Neuronal stem cell (in vitro differentiated cells): Measurements from ENCODE around the gene MCOLN3.
"Not testable (repeated sequence)": the region's sequence is repeated elsewhere in the genome, so short reads cannot be mapped to it uniquely, and the experiment has no call there.

Experiments used
- DNase-seq: peaks from one replicate; pipeline ENCODE4 v3.0.0-alpha.2; 2013; ENCODE audit warnings: low spot score
- H2AFZ ChIP-seq: one replicate; pipeline ENCODE4 v1.6.1; 2013; ENCODE audit warnings: mild to moderate bottlenecking, low read length, inconsistent platforms
- H2AK5ac ChIP-seq: 2 replicates; pipeline ENCODE4 v1.6.1; 2013; ENCODE audit warnings: low read depth, mild to moderate bottlenecking, inconsistent platforms, low read length, moderate library complexity, mixed read lengths
- H2BK120ac ChIP-seq: 2 replicates; pipeline ENCODE4 v1.6.1; 2013; ENCODE audit warnings: low read depth, mild to moderate bottlenecking, inconsistent platforms, low read length, moderate library complexity, mixed read lengths
- H2BK12ac ChIP-seq: one replicate; pipeline ENCODE4 v1.6.1; 2013; ENCODE audit warnings: low read length, inconsistent platforms
- H2BK15ac ChIP-seq: 2 replicates; pipeline ENCODE4 v1.6.1; 2013; ENCODE audit warnings: mild to moderate bottlenecking, low read length, inconsistent platforms, mixed read lengths
- H2BK5ac ChIP-seq: one replicate; pipeline ENCODE4 v1.6.1; 2013; ENCODE audit warnings: inconsistent platforms, mild to moderate bottlenecking, low read length, moderate library complexity
- H3K14ac ChIP-seq: one replicate; pipeline ENCODE4 v1.6.1; 2013; ENCODE audit warnings: low read length, inconsistent platforms
- H3K18ac ChIP-seq: 2 replicates; pipeline ENCODE4 v1.6.1; 2013; ENCODE audit warnings: low read length, inconsistent platforms
- H3K23ac ChIP-seq: 2 replicates; pipeline ENCODE4 v1.6.1; 2013; ENCODE audit warnings: low read depth, mild to moderate bottlenecking, mixed read lengths, low read length, inconsistent platforms; ENCODE audit not compliant: poor library complexity
- H3K27ac ChIP-seq: replicated peaks from 3 replicates; pipeline ENCODE4 v1.5.1; 2013; ENCODE audit warnings: low read length, inconsistent platforms
- H3K27me3 ChIP-seq, 3 experiments: 2 replicates each; pipeline ENCODE4 v1.6.1; 2013; ENCODE audit warnings: low read length in 3 of 3, mild to moderate bottlenecking in 2 of 3, inconsistent platforms in 1 of 3, low read depth in 1 of 3, mixed read lengths in 1 of 3, moderate library complexity in 1 of 3; ENCODE audit not compliant: control insufficient read depth in 3 of 3, insufficient read depth in 3 of 3
- H3K36me3 ChIP-seq, 2 donors: replicated peaks in 1 of 2; 2 replicates each; pipeline ENCODE4 v1.6.1; 2013; ENCODE audit warnings: low read length in 2 of 2; ENCODE audit not compliant: control insufficient read depth in 2 of 2, insufficient read depth in 2 of 2
- H3K4ac ChIP-seq: 2 replicates; pipeline ENCODE4 v1.6.1; 2013; ENCODE audit warnings: inconsistent platforms, mild to moderate bottlenecking, low read length, moderate library complexity
- H3K4me1 ChIP-seq, 2 donors: 1 replicate in 1 of 2; 2 replicates in 1 of 2; pipeline ENCODE4 v1.6.1; 2013; ENCODE audit warnings: low read length in 2 of 2, low read depth in 1 of 2; ENCODE audit not compliant: control insufficient read depth in 2 of 2, insufficient read depth in 1 of 2
- H3K4me2 ChIP-seq: one replicate; pipeline ENCODE4 v1.6.1; 2013; ENCODE audit warnings: mild to moderate bottlenecking, low read length, inconsistent platforms; ENCODE audit not compliant: insufficient read depth, poor library complexity, severe bottlenecking
- H3K4me3 ChIP-seq, 2 donors: 2 replicates each; pipeline ENCODE4 v1.5.1; 2013; ENCODE audit warnings: low read length in 2 of 2, mild to moderate bottlenecking in 2 of 2, inconsistent platforms in 1 of 2, moderate library complexity in 1 of 2
- H3K79me1 ChIP-seq: one replicate; pipeline ENCODE4 v1.6.1; 2013; ENCODE audit warnings: low read depth, mild to moderate bottlenecking, inconsistent platforms, low read length, moderate library complexity
- H3K9ac ChIP-seq: one replicate; pipeline ENCODE4 v1.6.1; 2013; ENCODE audit warnings: mild to moderate bottlenecking, low read depth, low read length, inconsistent platforms; ENCODE audit not compliant: poor library complexity
- H3K9me3 ChIP-seq, 2 donors: replicated peaks in 1 of 2; 2 replicates each; pipeline versions ENCODE3 to v1.6.1; 2013; ENCODE audit warnings: low read length in 2 of 2, mild to moderate bottlenecking in 2 of 2, inconsistent platforms in 1 of 2, low read depth in 1 of 2, mixed read lengths in 1 of 2, moderate library complexity in 1 of 2; ENCODE audit not compliant: control insufficient read depth in 2 of 2, insufficient read depth in 1 of 2
- H4K8ac ChIP-seq: one replicate; pipeline ENCODE4 v1.6.1; 2013; ENCODE audit warnings: low read depth, mild to moderate bottlenecking, inconsistent platforms, low read length, moderate library complexity
- H4K91ac ChIP-seq: one replicate; pipeline ENCODE4 v1.6.1; 2013; ENCODE audit warnings: low read length, low read depth, mild to moderate bottlenecking, inconsistent platforms; ENCODE audit not compliant: poor library complexity
- WGBS, 2 donors: extraction: QIAGEN DNeasy Blood & Tissue Kit; methylation state at CpG; one replicate each; pipeline ENCODE4 v1.1.7; 2013; ENCODE audit warnings: missing lambda C conversion rate in 2 of 2, mixed read lengths in 1 of 2; ENCODE audit not compliant: insufficient read length in 2 of 2, insufficient replicate concordance in 1 of 2; ENCODE audit errors: extremely low coverage in 2 of 2; 5-methylcytosine and 5-hydroxymethylcytosine counted together

MCOLN3 gene

DNA sequence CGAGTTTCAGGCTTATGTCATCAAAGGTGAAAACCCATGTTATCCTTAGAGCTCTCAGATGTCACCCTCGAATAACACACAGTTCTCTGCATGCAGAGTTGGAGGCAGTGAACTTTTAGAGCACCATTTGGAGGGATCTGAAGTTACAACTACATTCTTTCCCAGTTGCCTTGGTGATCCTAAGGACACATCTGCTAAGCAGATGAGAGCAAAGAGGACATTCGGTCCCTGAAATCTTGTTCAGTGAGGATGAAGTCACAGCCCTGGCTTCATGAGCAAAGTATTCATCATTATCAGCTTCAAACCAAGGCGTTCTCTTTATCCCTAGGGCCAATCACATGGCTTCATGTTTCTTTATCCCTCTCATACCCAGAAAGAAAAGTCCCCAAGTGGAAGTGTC is 28.3 kb downstream of the MCOLN3 start:
- H3K79me1 ChIP-seq: no peaks in the 10 kb centered on the region
- no peak overlapping the region for H3K4me3 ChIP-seq
- H3K4me2 ChIP-seq: no peak overlapping the region
- no peak for DNase-seq
- H2BK12ac ChIP-seq: no peak overlapping the region
- no peak overlapping the region for H2BK15ac ChIP-seq
- H3K4me1 ChIP-seq: no peaks in the 10 kb centered on the region
- H2BK120ac ChIP-seq: no peak overlapping the region
- no peaks in the 10 kb centered on the region for H3K9me3 ChIP-seq
- H3K14ac ChIP-seq: no peak overlapping the region
- H3K27ac ChIP-seq: no peak overlapping the region
- H3K9ac ChIP-seq: no peak overlapping the region
- H3K27me3 ChIP-seq: no peaks in the 10 kb centered on the region
- no peak overlapping the region for H4K8ac ChIP-seq
- no peak overlapping the region for H2AK5ac ChIP-seq
- no peak overlapping the region for H3K4ac ChIP-seq
- no peak overlapping the region for H3K23ac ChIP-seq
- H4K91ac ChIP-seq: no peak overlapping the region
- H3K36me3 ChIP-seq: no peaks in the 10 kb centered on the region
- no peak overlapping the region for H3K18ac ChIP-seq
- H2AFZ ChIP-seq: no peak overlapping the region
- WGBS, 2 donors: no CpG with 5 or more reads among the region's 4 CpGs
- no peak overlapping the region for H2BK5ac ChIP-seq

DNA sequence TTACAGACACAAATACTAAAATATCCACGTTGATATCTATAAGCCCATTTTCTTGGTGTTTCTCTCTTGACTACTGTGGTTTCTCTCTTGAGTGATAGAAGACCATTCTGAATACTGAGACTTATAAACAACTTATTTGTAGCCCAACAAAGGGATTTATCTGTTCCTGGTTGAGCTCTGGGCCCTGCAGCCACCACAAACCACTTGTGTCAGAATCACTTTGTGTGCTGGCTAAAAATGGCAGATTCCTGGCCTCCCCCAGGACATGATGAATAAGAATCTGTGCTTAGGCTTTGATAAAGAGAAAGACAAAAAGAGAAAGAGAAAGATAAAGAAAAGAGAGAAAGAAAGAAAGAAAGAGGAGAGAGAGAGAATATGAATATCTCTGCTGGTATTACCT is 32.5 kb downstream of the MCOLN3 start:
- no peaks in the 10 kb centered on the region for H3K4me1 ChIP-seq
- DNase-seq: no peak
- no peak overlapping the region for H3K4me2 ChIP-seq
- no peak overlapping the region for H3K4me3 ChIP-seq
- H3K14ac ChIP-seq: no peak overlapping the region
- no peak overlapping the region for H4K91ac ChIP-seq
- WGBS, 2 donors: no CpG with 5 or more reads among the region's 1 CpG
- no peak overlapping the region for H3K23ac ChIP-seq
- H3K27ac ChIP-seq: no peak overlapping the region
- no peak overlapping the region for H2AK5ac ChIP-seq
- no peak overlapping the region for H4K8ac ChIP-seq
- H3K27me3 ChIP-seq: no peaks in the 10 kb centered on the region
- no peaks in the 10 kb centered on the region for H3K36me3 ChIP-seq
- no peak overlapping the region for H2BK5ac ChIP-seq
- H3K4ac ChIP-seq: no peak overlapping the region
- H3K9me3 ChIP-seq: no peaks in the 10 kb centered on the region
- H2AFZ ChIP-seq: no peak overlapping the region
- H2BK12ac ChIP-seq: no peak overlapping the region
- H3K9ac ChIP-seq: no peak overlapping the region
- no peak overlapping the region for H3K18ac ChIP-seq
- H2BK120ac ChIP-seq: no peak overlapping the region
- H3K79me1 ChIP-seq: no peaks in the 10 kb centered on the region
- H2BK15ac ChIP-seq: no peak overlapping the region

- not testable (repeated sequence) for H2AFZ ChIP-seq, H3K4ac ChIP-seq, H2BK12ac ChIP-seq, H2BK5ac ChIP-seq, H2BK15ac ChIP-seq, H3K9me3 ChIP-seq, H3K4me2 ChIP-seq, H3K79me1 ChIP-seq, H3K4me1 ChIP-seq, H3K18ac ChIP-seq, H3K9ac ChIP-seq, H4K8ac ChIP-seq, DNase-seq, H2AK5ac ChIP-seq, H3K23ac ChIP-seq, H3K4me3 ChIP-seq, H2BK120ac ChIP-seq, H3K27ac ChIP-seq, H3K36me3 ChIP-seq, H4K91ac ChIP-seq, H3K14ac ChIP-seq
- H3K27me3 ChIP-seq: peaks cover 0 to 14% (median 1%) of the 10 kb centered on the region in 3 experiments
- no CpG with 5 or more reads among the region's 1 CpG for WGBS, 2 donors
Observed at GRCh38 chr1:85005641-85006040, 42.7 kb downstream of the MCOLN3 start.

DNA sequence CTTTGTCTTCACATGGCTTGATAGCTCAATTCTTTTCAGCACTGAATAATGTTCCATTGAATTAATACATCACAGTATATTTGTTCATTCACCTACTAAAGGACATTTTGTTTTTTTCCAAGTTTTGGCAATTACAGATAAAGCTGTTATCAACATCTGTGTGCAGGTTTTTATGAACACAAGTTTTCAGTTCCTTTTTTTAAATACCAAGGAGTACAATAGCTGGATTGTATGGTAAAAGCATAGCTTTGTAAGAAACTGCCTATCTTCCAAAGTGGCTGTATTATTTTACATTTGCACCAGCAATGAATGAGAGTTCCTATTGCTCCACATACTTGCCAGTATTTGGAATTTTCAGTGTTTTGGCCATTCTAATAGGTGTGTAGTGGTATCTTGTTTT is 46.6 kb downstream of the MCOLN3 start:
- no peak overlapping the region for H3K4me2 ChIP-seq
- H3K18ac ChIP-seq: no peak overlapping the region
- no peak overlapping the region for H2BK5ac ChIP-seq
- H2BK15ac ChIP-seq: no peak overlapping the region
- H3K79me1 ChIP-seq: no peaks in the 10 kb centered on the region
- no peak overlapping the region for H4K8ac ChIP-seq
- no peak overlapping the region for H2AFZ ChIP-seq
- no peak overlapping the region for H4K91ac ChIP-seq
- no peak overlapping the region for H3K4me3 ChIP-seq
- no peak for DNase-seq
- H3K4ac ChIP-seq: no peak overlapping the region
- H3K9me3 ChIP-seq: no peaks in the 10 kb centered on the region
- no peak overlapping the region for H3K27ac ChIP-seq
- H2AK5ac ChIP-seq: no peak overlapping the region
- no peak overlapping the region for H3K9ac ChIP-seq
- H3K14ac ChIP-seq: no peak overlapping the region
- no peaks in the 10 kb centered on the region for H3K36me3 ChIP-seq
- peaks cover 2 to 9% of the 10 kb centered on the region in 2 donors for H3K4me1 ChIP-seq
- H2BK12ac ChIP-seq: no peak overlapping the region
- H3K27me3 ChIP-seq: peaks cover 16 to 51% (median 28%) of the 10 kb centered on the region in 3 experiments
- no peak overlapping the region for H2BK120ac ChIP-seq
- no peak overlapping the region for H3K23ac ChIP-seq
